K562 (cell line): ENCODE measurements around the gene MAN2B1. TPM values are rescaled to one million over a fixed set of nuclear protein-coding genes. Genes with fewer than 3 reads are reported as not detected.

Source experiments
- CEBPG ChIP-seq, 3 experiments: fragments of 200-800 bp in 1 of 3; sonication (Bioruptor generic) in 1 of 3; sonication (generic) in 1 of 3; formaldehyde crosslinking in 1 of 3; IDR thresholded peaks in 2 of 3; conservative IDR thresholded peaks in 1 of 3; 2 replicates each; pipeline versions ENCODE4 v1.6.1 to v1.8.0; 2016 to 2022; ENCODE audit warnings: missing compliant biosample characterization in 2 of 3, missing genetic modification characterization in 2 of 3, mild to moderate bottlenecking in 1 of 3, missing genetic modification reagents in 1 of 3
- CHD1 ChIP-seq: fragments of 200-600 bp; sonication (generic); IDR thresholded peaks from one replicate; pipeline ENCODE4 v1.6.1; 2012; ENCODE audit warnings: mild to moderate bottlenecking, moderate library complexity, low read length, inconsistent platforms
- ERF ChIP-seq: fragments of 450-650 bp; formaldehyde crosslinking; IDR thresholded peaks from 2 replicates; pipeline ENCODE4 v1.4.0; 2020; ENCODE audit warnings: mild to moderate bottlenecking, mixed read lengths
- HMBOX1 ChIP-seq: sonication (generic); IDR thresholded peaks from 2 replicates; pipeline ENCODE4 v1.6.1; 2016
- KDM5B ChIP-seq: fragments of 200-600 bp; sonication (generic); IDR thresholded peaks from 2 replicates; pipeline ENCODE4 v1.6.1; 2012; ENCODE audit warnings: low read depth, mild to moderate bottlenecking, moderate library complexity, low read length, control low read depth, inconsistent platforms; ENCODE audit not compliant: insufficient replicate concordance
- MECOM ChIP-seq: fragments of 250-450 bp; sonication (Bioruptor Pico); IDR thresholded peaks from 2 replicates; pipeline ENCODE4 v1.8.0; 2022; ENCODE audit warnings: inconsistent platforms
- MED1 ChIP-seq: sonication (generic); formaldehyde crosslinking; IDR thresholded peaks from 2 replicates; pipeline ENCODE4 v1.8.1; 2023; ENCODE audit warnings: missing genetic modification reagents, borderline replicate concordance
- NR3C1 ChIP-seq: sonication (generic); formaldehyde crosslinking; IDR thresholded peaks from 2 replicates; pipeline ENCODE4 v1.8.1; 2022; ENCODE audit warnings: missing genetic modification reagents
- SAFB2 ChIP-seq: fragments of 200-400 bp; formaldehyde crosslinking; IDR thresholded peaks from 2 replicates; pipeline ENCODE4 v1.6.1; 2018; ENCODE audit warnings: borderline replicate concordance, low read length, low read depth, moderate library complexity; ENCODE audit not compliant: severe bottlenecking
- SMAD1 ChIP-seq: fragments of 150-350 bp; IDR thresholded peaks from 2 replicates; pipeline ENCODE4 v1.6.1; 2014; ENCODE audit warnings: low read length, low read depth; ENCODE audit not compliant: partially characterized antibody
- SRSF3 ChIP-seq: fragments of 200-400 bp; formaldehyde crosslinking; IDR thresholded peaks from 2 replicates; pipeline ENCODE4 v1.6.1; 2016; ENCODE audit warnings: mild to moderate bottlenecking, low read length, moderate library complexity; ENCODE audit not compliant: insufficient read depth
- TARDBP ChIP-seq: fragments of 450-650 bp; IDR thresholded peaks from 2 replicates; pipeline ENCODE4 v1.6.1; 2016
- ZBTB7A ChIP-seq: IDR thresholded peaks from 2 replicates; pipeline ENCODE4 v1.6.1; 2011; ENCODE audit warnings: low read depth, mild to moderate bottlenecking, low read length, moderate library complexity, borderline replicate concordance; ENCODE audit not compliant: control insufficient read depth
- ZKSCAN8 ChIP-seq: fragments of 200-800 bp; sonication (Bioruptor generic); IDR thresholded peaks from 2 replicates; pipeline ENCODE4 v1.6.1; 2016; ENCODE audit warnings: missing genetic modification characterization, missing compliant biosample characterization
- ZNF212 ChIP-seq: fragments of 450-650 bp; formaldehyde crosslinking; IDR thresholded peaks from 2 replicates; pipeline ENCODE4 v1.4.0; 2020; ENCODE audit warnings: mild to moderate bottlenecking
- ZNF79 ChIP-seq: fragments of 250-450 bp; sonication (Bioruptor Pico); IDR thresholded peaks from 2 replicates; pipeline ENCODE4 v1.4.0; 2020; ENCODE audit warnings: low read depth, mild to moderate bottlenecking, moderate library complexity
- ZSCAN29 ChIP-seq: fragments of 450-650 bp; IDR thresholded peaks from 2 replicates; pipeline ENCODE4 v1.6.1; 2017
- polyA plus RNA-seq, 8 experiments: library from polyadenylated mRNA; depleted of rRNA in 4 of 8; stranded (reverse) in 5 of 8; unstranded in 3 of 8; fragments of >200 nt; fragmentation: Nextera tagmentation in 2 of 8; fragmentation: Illumina TruSeq in 1 of 8; extraction: Ambion mirVana in 2 of 8; extraction: Trizol in 1 of 8; gene quantifications; 2 replicates each; pipeline versions ENCODE4 v1.2.1 to v1.2.3, GENCODE V29; 2011 to 2014; ENCODE audit warnings: inconsistent platforms in 1 of 8, missing spikeins in 1 of 8
- total RNA-seq, 7 experiments: library from RNA; depleted of rRNA in 6 of 7; stranded (reverse); fragments of >200 nt in 6 of 7; fragmentation: Illumina TruSeq in 2 of 7; extraction: Trizol in 2 of 7; gene quantifications; 2 replicates each; pipeline versions ENCODE4 v1.2.1 to v1.2.3, GENCODE V29; 2011 to 2021; ENCODE audit warnings: low replicate concordance in 1 of 7
- TF ChIP-seq, protein P1 (sequence below): fragments of 450-650 bp; formaldehyde crosslinking; IDR thresholded peaks from 2 replicates; pipeline ENCODE4 v1.4.0; 2022; ENCODE audit warnings: missing genetic modification characterization
- TF ChIP-seq, protein P2 (sequence below): IDR thresholded peaks from 2 replicates; pipeline ENCODE4 v1.6.1; 2011; ENCODE audit warnings: borderline replicate concordance, low read depth, mild to moderate bottlenecking, moderate library complexity, low read length; ENCODE audit not compliant: insufficient read depth, poor library complexity, severe bottlenecking
- TF ChIP-seq, protein P3 (sequence below): fragments of 200-800 bp; sonication (Bioruptor generic); IDR thresholded peaks from 2 replicates; pipeline ENCODE4 v1.6.1; 2017; ENCODE audit warnings: missing genetic modification characterization, missing compliant biosample characterization

MAN2B1 gene
- total and polyA plus RNA-seq, 9 of the 15 experiments (the other 6 are each of a cell fraction or from before 2014, with no cell fraction given), result 0.59 to 33.8 (median 11.4) TPM

DNA sequence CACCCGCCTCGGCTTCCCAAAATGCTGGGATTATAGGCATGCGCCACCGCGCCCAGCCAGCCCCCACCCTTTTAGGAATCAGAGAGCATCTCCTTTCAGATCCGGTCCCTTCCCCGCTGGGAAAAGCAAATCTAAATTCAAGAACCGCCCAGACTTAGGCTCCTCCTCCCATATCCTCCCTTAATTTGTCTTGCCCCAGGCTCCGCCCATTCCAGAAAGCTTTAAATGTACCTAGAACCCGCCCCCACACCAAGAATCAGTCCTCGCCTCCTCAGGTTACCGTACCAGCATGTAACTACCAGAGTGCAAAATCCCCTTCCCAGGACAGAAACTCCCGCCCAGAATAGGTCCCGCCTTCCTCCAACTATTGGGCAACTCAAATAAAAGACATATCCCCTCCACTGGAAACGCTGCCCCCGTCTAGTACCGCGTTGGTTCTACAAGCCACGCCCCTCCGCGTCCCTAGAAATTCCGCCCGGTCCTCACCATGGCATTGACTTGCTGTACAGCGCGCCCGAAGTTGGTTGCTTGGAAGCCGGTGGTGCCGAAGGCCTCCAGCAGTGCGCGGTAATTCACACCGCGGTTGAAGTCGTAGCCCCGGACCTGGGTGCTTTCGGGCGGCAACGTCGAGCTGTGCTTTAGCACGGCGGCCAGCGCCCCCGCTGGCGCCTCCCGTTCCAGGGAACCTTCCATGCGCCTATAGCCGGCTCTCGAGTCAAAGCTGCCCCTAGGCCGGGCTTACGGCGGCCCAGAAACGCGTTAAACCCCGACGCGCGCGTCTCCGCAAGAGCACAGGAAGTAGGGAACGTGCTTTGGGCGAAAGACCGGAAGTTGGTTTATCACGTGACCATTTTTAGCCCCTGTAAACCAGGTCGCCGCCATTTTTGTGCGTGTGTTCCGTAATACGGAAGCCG is 14.8 kb upstream of the MAN2B1 start, which contains the start of gene DHPS (continued):
- TF ChIP-seq, protein P1, sequence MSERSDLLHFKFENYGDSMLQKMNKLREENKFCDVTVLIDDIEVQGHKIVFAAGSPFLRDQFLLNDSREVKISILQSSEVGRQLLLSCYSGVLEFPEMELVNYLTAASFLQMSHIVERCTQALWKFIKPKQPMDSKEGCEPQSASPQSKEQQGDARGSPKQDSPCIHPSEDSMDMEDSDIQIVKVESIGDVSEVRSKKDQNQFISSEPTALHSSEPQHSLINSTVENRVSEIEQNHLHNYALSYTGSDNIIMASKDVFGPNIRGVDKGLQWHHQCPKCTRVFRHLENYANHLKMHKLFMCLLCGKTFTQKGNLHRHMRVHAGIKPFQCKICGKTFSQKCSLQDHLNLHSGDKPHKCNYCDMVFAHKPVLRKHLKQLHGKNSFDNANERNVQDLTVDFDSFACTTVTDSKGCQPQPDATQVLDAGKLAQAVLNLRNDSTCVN (CRISPR knock-in tag), result 0 out of 2 replicates have a peak, but pooled peaks have one; percentile 42
- TF ChIP-seq ZKSCAN8 (no peak), SRSF3 (no peak), MED1 (CRISPR knock-in tag) (no peak), ZSCAN29 (no peak), ZNF212 (CRISPR knock-in tag) (no peak), SAFB2 (no peak), TARDBP (no peak), HMBOX1 (0 out of 2 replicates have a peak, but pooled peaks have one; percentile 45), ZBTB7A (peak; percentile 60), NR3C1 (no peak; the same call in 1 of the 2 replicates), KDM5B (peak; percentile 72), CHD1 (peak; percentile 69), SMAD1 (peak; percentile 81), CEBPG (CRISPR knock-in tag; IDR thresholded peaks at IDR 0.05) (peak; percentile 95), CEBPG (tag; conservative IDR thresholded peaks at IDR 0.05 in 1 of 2, IDR thresholded peaks at IDR 0.05 in 1 of 2) (peak; percentile 90 to 94), MECOM (CRISPR knock-in tag) (no peak), ERF (CRISPR knock-in tag) (peak; percentile 83), ZNF79 (CRISPR knock-in tag) (no peak)
- TF ChIP-seq, protein P2, sequence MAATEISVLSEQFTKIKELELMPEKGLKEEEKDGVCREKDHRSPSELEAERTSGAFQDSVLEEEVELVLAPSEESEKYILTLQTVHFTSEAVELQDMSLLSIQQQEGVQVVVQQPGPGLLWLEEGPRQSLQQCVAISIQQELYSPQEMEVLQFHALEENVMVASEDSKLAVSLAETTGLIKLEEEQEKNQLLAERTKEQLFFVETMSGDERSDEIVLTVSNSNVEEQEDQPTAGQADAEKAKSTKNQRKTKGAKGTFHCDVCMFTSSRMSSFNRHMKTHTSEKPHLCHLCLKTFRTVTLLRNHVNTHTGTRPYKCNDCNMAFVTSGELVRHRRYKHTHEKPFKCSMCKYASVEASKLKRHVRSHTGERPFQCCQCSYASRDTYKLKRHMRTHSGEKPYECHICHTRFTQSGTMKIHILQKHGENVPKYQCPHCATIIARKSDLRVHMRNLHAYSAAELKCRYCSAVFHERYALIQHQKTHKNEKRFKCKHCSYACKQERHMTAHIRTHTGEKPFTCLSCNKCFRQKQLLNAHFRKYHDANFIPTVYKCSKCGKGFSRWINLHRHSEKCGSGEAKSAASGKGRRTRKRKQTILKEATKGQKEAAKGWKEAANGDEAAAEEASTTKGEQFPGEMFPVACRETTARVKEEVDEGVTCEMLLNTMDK, result peak; percentile 6
- TF ChIP-seq, protein P3, sequence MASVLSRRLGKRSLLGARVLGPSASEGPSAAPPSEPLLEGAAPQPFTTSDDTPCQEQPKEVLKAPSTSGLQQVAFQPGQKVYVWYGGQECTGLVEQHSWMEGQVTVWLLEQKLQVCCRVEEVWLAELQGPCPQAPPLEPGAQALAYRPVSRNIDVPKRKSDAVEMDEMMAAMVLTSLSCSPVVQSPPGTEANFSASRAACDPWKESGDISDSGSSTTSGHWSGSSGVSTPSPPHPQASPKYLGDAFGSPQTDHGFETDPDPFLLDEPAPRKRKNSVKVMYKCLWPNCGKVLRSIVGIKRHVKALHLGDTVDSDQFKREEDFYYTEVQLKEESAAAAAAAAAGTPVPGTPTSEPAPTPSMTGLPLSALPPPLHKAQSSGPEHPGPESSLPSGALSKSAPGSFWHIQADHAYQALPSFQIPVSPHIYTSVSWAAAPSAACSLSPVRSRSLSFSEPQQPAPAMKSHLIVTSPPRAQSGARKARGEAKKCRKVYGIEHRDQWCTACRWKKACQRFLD, result peak; percentile 89
